ENCODE results near the gene UNC5CL. TPM values are rescaled to one million over a fixed set of nuclear protein-coding genes. Genes with fewer than 3 reads are reported as not detected.

The UNC5CL gene
- total and polyA plus RNA-seq, 9 of the 15 experiments (the other 6 are each of a cell fraction or from before 2014, with no cell fraction given) = 0.07 to 1.8 (median 0.62) TPM; not detected in 1

DNA sequence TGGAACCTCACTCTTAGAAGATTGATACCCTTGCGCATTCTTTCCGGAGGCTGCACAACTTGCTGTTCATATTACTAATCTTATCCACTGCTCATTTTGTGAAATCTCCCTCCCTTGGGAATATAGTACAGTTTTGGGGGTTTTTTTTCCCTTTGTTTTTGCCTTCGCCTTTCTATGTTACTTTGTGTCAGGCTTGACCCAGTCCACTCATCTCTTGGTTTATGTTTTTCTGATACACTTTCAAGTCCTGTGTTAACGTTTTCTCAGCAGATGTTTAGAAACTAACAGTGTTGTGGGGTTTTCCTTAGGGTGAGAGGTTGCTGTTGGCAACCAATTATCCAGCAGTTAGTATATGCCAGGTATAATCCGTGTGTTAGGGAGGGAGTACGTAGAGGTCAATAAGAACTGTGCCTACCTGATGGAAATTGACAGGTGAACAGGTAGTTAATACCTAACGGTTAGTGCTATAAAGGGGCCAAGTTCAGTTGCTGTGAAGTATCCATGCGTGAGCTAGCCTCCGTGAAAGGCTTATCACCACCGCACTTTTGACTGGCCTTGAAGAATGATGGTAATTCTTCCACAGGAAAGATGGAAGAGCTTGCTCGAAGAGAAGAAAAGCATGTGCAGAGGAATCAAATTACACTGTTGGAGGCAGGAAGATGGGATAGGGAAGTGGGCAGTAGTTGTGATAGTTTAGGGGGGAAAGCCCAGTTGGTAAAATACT lies 35.1 kb upstream of the UNC5CL start (continued):
- TF ChIP-seq ARNT (IDR thresholded peaks at IDR 0.05) (peak; percentile 41 to 60; a peak in 2 of 4 replicates), TSC22D4 (tag; IDR thresholded peaks at IDR 0.05) (no peak), HSF4 (CRISPR knock-in tag; IDR thresholded peaks at IDR 0.05; ENCODE audit: borderline replicate concordance) (no peak), MTF1 (CRISPR knock-in tag; IDR thresholded peaks at IDR 0.05; ENCODE audit: borderline replicate concordance) (no peak), HDAC1 (IDR thresholded peaks at IDR 0.05) (peak in 1 of 2 experiments; percentile 55; a peak in 2 of 4 replicates), CTBP1 (IDR thresholded peaks at IDR 0.05; ENCODE audit: borderline replicate concordance) (peak; percentile 29; the same call in 1 of the 2 replicates), ZNF347 (CRISPR knock-in tag; IDR thresholded peaks at IDR 0.05; ENCODE audit: low read depth) (no peak), HNRNPK (IDR thresholded peaks at IDR 0.05; ENCODE audit: low read depth, low read length, poor library complexity, severe bottlenecking) (no peak), DPF2 (IDR thresholded peaks at IDR 0.05) (peak; percentile 17; the same call in 1 of the 2 replicates), HOXB6 (CRISPR knock-in tag; IDR thresholded peaks at IDR 0.05; ENCODE audit: borderline replicate concordance) (no peak), MYC (IDR thresholded peaks at IDR 0.05; ENCODE audit: low read depth, low read length) (peak; percentile 67), MYC (CRISPR knock-in tag; IDR thresholded peaks at IDR 0.05; ENCODE audit: borderline replicate concordance, low read depth) (0 out of 2 replicates have a peak, but pooled peaks have one; percentile 18), ZNF165 (CRISPR knock-in tag; IDR thresholded peaks at IDR 0.05; ENCODE audit: borderline replicate concordance) (no peak), ATF1 (CRISPR knock-in tag; IDR thresholded peaks at IDR 0.05) (no peak), ATF1 (tag; IDR thresholded peaks at IDR 0.05) (0 out of 2 replicates have a peak, but pooled peaks have one; percentile 12), SMARCE1 (IDR thresholded peaks at IDR 0.05) (0 out of 2 replicates have a peak, but pooled peaks have one; percentile 20), KAT7 (CRISPR knock-in tag; IDR thresholded peaks at IDR 0.05; ENCODE audit: borderline replicate concordance) (peak; percentile 92; the same call in 1 of the 2 replicates), ZNF589 (CRISPR knock-in tag; IDR thresholded peaks at IDR 0.05; ENCODE audit: low read depth) (no peak), HLTF (IDR thresholded peaks at IDR 0.05) (0 out of 2 replicates have a peak, but pooled peaks have one; percentile 8), ZNF354B (CRISPR knock-in tag; IDR thresholded peaks at IDR 0.05) (0 out of 2 replicates have a peak, but pooled peaks have one; percentile 48)
- TF ChIP-seq, protein P1, sequence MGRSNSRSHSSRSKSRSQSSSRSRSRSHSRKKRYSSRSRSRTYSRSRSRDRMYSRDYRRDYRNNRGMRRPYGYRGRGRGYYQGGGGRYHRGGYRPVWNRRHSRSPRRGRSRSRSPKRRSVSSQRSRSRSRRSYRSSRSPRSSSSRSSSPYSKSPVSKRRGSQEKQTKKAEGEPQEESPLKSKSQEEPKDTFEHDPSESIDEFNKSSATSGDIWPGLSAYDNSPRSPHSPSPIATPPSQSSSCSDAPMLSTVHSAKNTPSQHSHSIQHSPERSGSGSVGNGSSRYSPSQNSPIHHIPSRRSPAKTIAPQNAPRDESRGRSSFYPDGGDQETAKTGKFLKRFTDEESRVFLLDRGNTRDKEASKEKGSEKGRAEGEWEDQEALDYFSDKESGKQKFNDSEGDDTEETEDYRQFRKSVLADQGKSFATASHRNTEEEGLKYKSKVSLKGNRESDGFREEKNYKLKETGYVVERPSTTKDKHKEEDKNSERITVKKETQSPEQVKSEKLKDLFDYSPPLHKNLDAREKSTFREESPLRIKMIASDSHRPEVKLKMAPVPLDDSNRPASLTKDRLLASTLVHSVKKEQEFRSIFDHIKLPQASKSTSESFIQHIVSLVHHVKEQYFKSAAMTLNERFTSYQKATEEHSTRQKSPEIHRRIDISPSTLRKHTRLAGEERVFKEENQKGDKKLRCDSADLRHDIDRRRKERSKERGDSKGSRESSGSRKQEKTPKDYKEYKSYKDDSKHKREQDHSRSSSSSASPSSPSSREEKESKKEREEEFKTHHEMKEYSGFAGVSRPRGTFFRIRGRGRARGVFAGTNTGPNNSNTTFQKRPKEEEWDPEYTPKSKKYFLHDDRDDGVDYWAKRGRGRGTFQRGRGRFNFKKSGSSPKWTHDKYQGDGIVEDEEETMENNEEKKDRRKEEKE (IDR thresholded peaks at IDR 0.05; ENCODE audit: borderline replicate concordance in 1 of 2, control insufficient read depth in 1 of 2, low read depth in 2 of 2, low read length in 1 of 2) = 0 out of 4 replicates have a peak, but pooled peaks of 1 of the 2 experiments have one; percentile 57
- TF ChIP-seq, protein P2, sequence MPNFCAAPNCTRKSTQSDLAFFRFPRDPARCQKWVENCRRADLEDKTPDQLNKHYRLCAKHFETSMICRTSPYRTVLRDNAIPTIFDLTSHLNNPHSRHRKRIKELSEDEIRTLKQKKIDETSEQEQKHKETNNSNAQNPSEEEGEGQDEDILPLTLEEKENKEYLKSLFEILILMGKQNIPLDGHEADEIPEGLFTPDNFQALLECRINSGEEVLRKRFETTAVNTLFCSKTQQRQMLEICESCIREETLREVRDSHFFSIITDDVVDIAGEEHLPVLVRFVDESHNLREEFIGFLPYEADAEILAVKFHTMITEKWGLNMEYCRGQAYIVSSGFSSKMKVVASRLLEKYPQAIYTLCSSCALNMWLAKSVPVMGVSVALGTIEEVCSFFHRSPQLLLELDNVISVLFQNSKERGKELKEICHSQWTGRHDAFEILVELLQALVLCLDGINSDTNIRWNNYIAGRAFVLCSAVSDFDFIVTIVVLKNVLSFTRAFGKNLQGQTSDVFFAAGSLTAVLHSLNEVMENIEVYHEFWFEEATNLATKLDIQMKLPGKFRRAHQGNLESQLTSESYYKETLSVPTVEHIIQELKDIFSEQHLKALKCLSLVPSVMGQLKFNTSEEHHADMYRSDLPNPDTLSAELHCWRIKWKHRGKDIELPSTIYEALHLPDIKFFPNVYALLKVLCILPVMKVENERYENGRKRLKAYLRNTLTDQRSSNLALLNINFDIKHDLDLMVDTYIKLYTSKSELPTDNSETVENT (CRISPR knock-in tag; IDR thresholded peaks at IDR 0.05) = no peak

Data from K562 (cell line).